A673 (cell line): ENCODE data around the gene LDLRAD3. TPM values are rescaled to one million over a fixed set of nuclear protein-coding genes. Genes with fewer than 3 reads are reported as not detected.

Experiments used
- BruUV-seq: library from RNA; stranded (reverse); fragments of 400-500 nt; replicated peaks from 2 replicates; lab custom pipeline; 2021; lab: Mats Ljungman, UMichigan
- CTCF ChIA-PET: fragments of 300-600 bp; sonication (Branson Sonifier 250); formaldehyde crosslinking; loops from one replicate; lab custom pipeline; 2022; ENCODE audit warnings: antibody characterized with exemption; lab: Charles Lee
- POLR2A ChIA-PET: fragments of 300-600 bp; sonication (Branson Sonifier 250); formaldehyde crosslinking; loops from one replicate; lab custom pipeline; 2022; ENCODE audit warnings: antibody characterized with exemption; ENCODE audit not compliant: low non-redundant PET; lab: Charles Lee
- DNase-seq: peaks from one replicate; pipeline ENCODE4 v3.0.0-alpha.2; 2015; ENCODE audit warnings: low spot score
- H3K27ac ChIP-seq: fragments of 200-600 bp; sonication (generic); 2 replicates; pipeline ENCODE4 v1.5.1; 2016; ENCODE audit warnings: mixed run types, low read depth, mild to moderate bottlenecking, mixed read lengths, antibody characterized with exemption, low read length; ENCODE audit not compliant: poor library complexity, severe bottlenecking
- H3K27me3 ChIP-seq: fragments of 200-600 bp; sonication (generic); replicated peaks from 2 replicates; pipeline ENCODE4 v1.6.1; 2017; ENCODE audit warnings: mixed run types, low read depth, mild to moderate bottlenecking, mixed read lengths, antibody characterized with exemption, low read length; ENCODE audit not compliant: insufficient read depth, poor library complexity
- H3K36me3 ChIP-seq: fragments of 200-600 bp; sonication (generic); 2 replicates; pipeline ENCODE4 v1.6.1; 2016; ENCODE audit warnings: mixed run types, mild to moderate bottlenecking, mixed read lengths, antibody characterized with exemption, low read length; ENCODE audit not compliant: insufficient read depth, poor library complexity, severe bottlenecking
- H3K4me1 ChIP-seq: fragments of 200-600 bp; sonication (generic); 2 replicates; pipeline ENCODE4 v1.6.1; 2017; ENCODE audit warnings: mixed run types, mild to moderate bottlenecking, mixed read lengths, antibody characterized with exemption, low read length; ENCODE audit not compliant: insufficient read depth, poor library complexity, severe bottlenecking
- H3K4me3 ChIP-seq: fragments of 200-600 bp; sonication (generic); 2 replicates; pipeline ENCODE4 v1.5.1; 2016; ENCODE audit warnings: low read depth, mixed run types, mild to moderate bottlenecking, mixed read lengths, low read length; ENCODE audit not compliant: poor library complexity, severe bottlenecking
- H3K9me3 ChIP-seq: fragments of 200-600 bp; sonication (generic); 2 replicates; pipeline ENCODE4 v1.6.1; 2016; ENCODE audit warnings: mixed run types, low read depth, mild to moderate bottlenecking, mixed read lengths, antibody characterized with exemption, low read length; ENCODE audit not compliant: poor library complexity, severe bottlenecking
- CTCF ChIP-seq: fragments of 300-800, 200-600 bp; sonication (generic); conservative IDR thresholded peaks from 2 replicates; pipeline ENCODE4 v1.5.1; 2017; ENCODE audit warnings: low read depth, mild to moderate bottlenecking, antibody characterized with exemption, low read length, moderate library complexity, mixed read lengths
- EZH2 ChIP-seq: fragments of 200-600 bp; sonication (generic); IDR thresholded peaks from 2 replicates; pipeline ENCODE4 v1.6.1; 2017; ENCODE audit warnings: borderline replicate concordance, low read depth, mild to moderate bottlenecking, mixed read lengths, antibody characterized with exemption, low read length; ENCODE audit not compliant: poor library complexity, severe bottlenecking
- intact Hi-C: fragments of 100-400 bp; cut with micrococcal nuclease; formaldehyde crosslinking; loops from one replicate; pipeline ENCODE4 v1.10.0; 2022; ENCODE audit not compliant: unreplicated experiment
- total RNA-seq: library from RNA; stranded (reverse); gene quantifications from 2 replicates; pipeline ENCODE4 v1.2.3, GENCODE V29; 2021

The LDLRAD3 gene
- total RNA-seq, 1 experiment from 2014 or later = 13.1 TPM

- no peak for DNase-seq
- intact Hi-C loops = no loop called here
- Histone ChIP-seq H3K4me1 (no peaks in the 10 kb centered on the region), H3K36me3 (no peaks in the 10 kb centered on the region), H3K9me3 (peaks cover 7% of the 10 kb centered on the region), H3K27ac (no peak overlapping the region), H3K27me3 (no peaks in the 10 kb centered on the region), H3K4me3 (no peak overlapping the region)
- POLR2A ChIA-PET = no interaction called here
- CTCF ChIA-PET = no interaction called here
- TF ChIP-seq EZH2 (no peak), CTCF (no peak)
- BruUV-seq = no TSS peak
Observed at GRCh38 chr11:35997902-35998520, 54.1 kb downstream of the LDLRAD3 start.

- POLR2A ChIA-PET = no interaction called here
- CTCF ChIA-PET = no interaction called here
- no peak for TF ChIP-seq CTCF
- TF ChIP-seq EZH2 = no peak
- Histone ChIP-seq H3K27me3 (no peaks in the 10 kb centered on the region), H3K27ac (no peak overlapping the region), H3K4me3 (no peak overlapping the region), H3K4me1 (no peaks in the 10 kb centered on the region), H3K36me3 (no peaks in the 10 kb centered on the region), H3K9me3 (peaks cover 7% of the 10 kb centered on the region)
- intact Hi-C loops = no loop called here
- no peak for DNase-seq
- BruUV-seq = no TSS peak
Observed at GRCh38 chr11:35998634-35999033, 54.8 kb downstream of the LDLRAD3 start.

GRCh38 chr11:36000616-36001190, 56.8 kb downstream of the LDLRAD3 start:
- intact Hi-C loops = no loop called here
- no TSS peak for BruUV-seq
- no peak overlapping the region for H3K4me3 ChIP-seq
- POLR2A ChIA-PET = no interaction called here
- peaks cover 10% of the 10 kb centered on the region for H3K9me3 ChIP-seq
- H3K27me3 ChIP-seq = no peaks in the 10 kb centered on the region
- no peak overlapping the region for H3K27ac ChIP-seq
- no peaks in the 10 kb centered on the region for H3K36me3 ChIP-seq
- DNase-seq = no peak
- TF ChIP-seq EZH2 = no peak
- TF ChIP-seq CTCF = no peak
- CTCF ChIA-PET = no interaction called here
- no peaks in the 10 kb centered on the region for H3K4me1 ChIP-seq
